ENCODE results near the gene VPS51.

DNA sequence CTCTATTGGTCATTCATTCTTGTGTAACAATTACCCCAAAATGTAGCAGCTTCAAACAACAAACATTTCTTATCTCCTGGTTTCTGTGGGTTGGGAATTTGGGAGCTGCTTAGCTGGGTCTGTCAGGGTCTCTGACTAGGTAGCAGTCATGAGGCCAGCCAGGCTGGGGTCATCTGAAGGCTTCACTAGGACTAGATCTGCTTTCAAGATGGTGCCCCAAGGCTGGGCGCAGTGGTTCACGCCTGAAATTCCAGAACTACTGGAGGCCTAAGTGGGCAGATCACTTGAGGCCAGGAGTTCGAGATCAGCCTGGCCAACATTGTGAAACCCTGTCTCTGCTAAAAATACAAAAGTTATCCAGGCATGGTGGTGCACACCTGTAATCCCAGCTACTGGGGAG, 60.9 kb downstream of the VPS51 start:
- TF ChIP-seq, protein P1, sequence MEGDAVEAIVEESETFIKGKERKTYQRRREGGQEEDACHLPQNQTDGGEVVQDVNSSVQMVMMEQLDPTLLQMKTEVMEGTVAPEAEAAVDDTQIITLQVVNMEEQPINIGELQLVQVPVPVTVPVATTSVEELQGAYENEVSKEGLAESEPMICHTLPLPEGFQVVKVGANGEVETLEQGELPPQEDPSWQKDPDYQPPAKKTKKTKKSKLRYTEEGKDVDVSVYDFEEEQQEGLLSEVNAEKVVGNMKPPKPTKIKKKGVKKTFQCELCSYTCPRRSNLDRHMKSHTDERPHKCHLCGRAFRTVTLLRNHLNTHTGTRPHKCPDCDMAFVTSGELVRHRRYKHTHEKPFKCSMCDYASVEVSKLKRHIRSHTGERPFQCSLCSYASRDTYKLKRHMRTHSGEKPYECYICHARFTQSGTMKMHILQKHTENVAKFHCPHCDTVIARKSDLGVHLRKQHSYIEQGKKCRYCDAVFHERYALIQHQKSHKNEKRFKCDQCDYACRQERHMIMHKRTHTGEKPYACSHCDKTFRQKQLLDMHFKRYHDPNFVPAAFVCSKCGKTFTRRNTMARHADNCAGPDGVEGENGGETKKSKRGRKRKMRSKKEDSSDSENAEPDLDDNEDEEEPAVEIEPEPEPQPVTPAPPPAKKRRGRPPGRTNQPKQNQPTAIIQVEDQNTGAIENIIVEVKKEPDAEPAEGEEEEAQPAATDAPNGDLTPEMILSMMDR (IDR thresholded peaks at IDR 0.05), result no peak
- no peak for TF ChIP-seq POLR2A (IDR thresholded peaks at IDR 0.05)
